B cell (primary cell): ENCODE measurements around the gene IPCEF1.

ENCODE experiments used
- CTCF ChIP-seq: fragments of 200-600 bp; IDR thresholded peaks from one replicate; pipeline ENCODE4 v1.8.0; 2022; ENCODE audit warnings: antibody characterized with exemption, mild to moderate bottlenecking
- EZH2 ChIP-seq: IDR thresholded peaks from 2 replicates; pipeline ENCODE4 v1.6.1; 2012; ENCODE audit warnings: borderline replicate concordance, low read depth, mild to moderate bottlenecking, moderate library complexity, low read length; ENCODE audit not compliant: insufficient read depth, poor library complexity, severe bottlenecking

GRCh38 chr6:154230910-154231595 lies 125.5 kb downstream of the IPCEF1 start:
- TF ChIP-seq CTCF: no peak
- TF ChIP-seq EZH2: no peak
